Nephron progenitor cell (in vitro differentiated cells): Measurements from ENCODE around the gene KIF18B.
A peak's percentile ranks its signal among the peaks of the same experiment; 100 is the strongest.

Source experiments
- DNase-seq: peaks from one replicate; pipeline ENCODE4 v3.0.0; 2021
- H3K27ac Mint-ChIP-seq: 2 replicates; pipeline ENCODE4 v1.8.0; 2021; ENCODE audit warnings: mild to moderate bottlenecking, moderate library complexity, mixed read lengths
- H3K27me3 Mint-ChIP-seq: 2 replicates; pipeline ENCODE4 v1.8.0; 2021; ENCODE audit warnings: mild to moderate bottlenecking, low read depth, mixed read lengths; ENCODE audit not compliant: poor library complexity
- H3K36me3 Mint-ChIP-seq: 2 replicates; pipeline ENCODE4 v1.8.0; 2021; ENCODE audit warnings: low read depth, mixed read lengths
- H3K4me1 Mint-ChIP-seq: 2 replicates; pipeline ENCODE4 v1.8.0; 2021; ENCODE audit warnings: mixed read lengths
- H3K4me3 Mint-ChIP-seq: 2 replicates; pipeline ENCODE4 v1.8.0; 2021; ENCODE audit warnings: mild to moderate bottlenecking, moderate library complexity, mixed read lengths
- H3K9me3 Mint-ChIP-seq: 2 replicates; pipeline ENCODE4 v1.8.0; 2021; ENCODE audit warnings: mild to moderate bottlenecking, moderate library complexity, mixed read lengths
- TF ChIP-seq, protein P1 (sequence below): fragments of 200-600 bp; sonication (generic); IDR thresholded peaks from 2 replicates; pipeline ENCODE4 v1.5.0; 2021; ENCODE audit warnings: antibody characterized with exemption

The KIF18B gene

DNA sequence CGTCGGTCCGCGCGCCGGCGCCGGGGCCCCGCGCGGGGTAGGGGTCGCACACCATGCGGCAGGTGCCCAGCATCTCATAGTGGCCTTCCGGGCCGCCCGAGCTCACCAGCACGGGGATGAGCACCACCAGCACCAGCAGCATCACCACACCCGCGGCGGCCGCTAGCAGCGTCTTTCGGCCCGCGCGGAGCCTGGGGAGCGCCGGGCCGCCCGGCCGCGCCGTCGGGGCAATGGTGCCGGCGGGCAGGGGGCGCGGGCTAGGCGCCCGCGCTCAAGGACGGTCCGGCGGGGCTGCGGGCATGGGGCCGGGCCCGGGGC lies 20.3 kb upstream of the KIF18B start:
- H3K27me3 Mint-ChIP-seq: peaks cover 91% of the 10 kb centered on the region
- H3K9me3 Mint-ChIP-seq: peaks cover 4% of the 10 kb centered on the region
- DNase-seq: no peak
- no peak overlapping the region for H3K27ac Mint-ChIP-seq
- H3K4me3 Mint-ChIP-seq: no peak overlapping the region
- peaks cover 37% of the 10 kb centered on the region for H3K4me1 Mint-ChIP-seq
- TF ChIP-seq, protein P1, sequence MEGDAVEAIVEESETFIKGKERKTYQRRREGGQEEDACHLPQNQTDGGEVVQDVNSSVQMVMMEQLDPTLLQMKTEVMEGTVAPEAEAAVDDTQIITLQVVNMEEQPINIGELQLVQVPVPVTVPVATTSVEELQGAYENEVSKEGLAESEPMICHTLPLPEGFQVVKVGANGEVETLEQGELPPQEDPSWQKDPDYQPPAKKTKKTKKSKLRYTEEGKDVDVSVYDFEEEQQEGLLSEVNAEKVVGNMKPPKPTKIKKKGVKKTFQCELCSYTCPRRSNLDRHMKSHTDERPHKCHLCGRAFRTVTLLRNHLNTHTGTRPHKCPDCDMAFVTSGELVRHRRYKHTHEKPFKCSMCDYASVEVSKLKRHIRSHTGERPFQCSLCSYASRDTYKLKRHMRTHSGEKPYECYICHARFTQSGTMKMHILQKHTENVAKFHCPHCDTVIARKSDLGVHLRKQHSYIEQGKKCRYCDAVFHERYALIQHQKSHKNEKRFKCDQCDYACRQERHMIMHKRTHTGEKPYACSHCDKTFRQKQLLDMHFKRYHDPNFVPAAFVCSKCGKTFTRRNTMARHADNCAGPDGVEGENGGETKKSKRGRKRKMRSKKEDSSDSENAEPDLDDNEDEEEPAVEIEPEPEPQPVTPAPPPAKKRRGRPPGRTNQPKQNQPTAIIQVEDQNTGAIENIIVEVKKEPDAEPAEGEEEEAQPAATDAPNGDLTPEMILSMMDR: no peak
- no peaks in the 10 kb centered on the region for H3K36me3 Mint-ChIP-seq

DNA sequence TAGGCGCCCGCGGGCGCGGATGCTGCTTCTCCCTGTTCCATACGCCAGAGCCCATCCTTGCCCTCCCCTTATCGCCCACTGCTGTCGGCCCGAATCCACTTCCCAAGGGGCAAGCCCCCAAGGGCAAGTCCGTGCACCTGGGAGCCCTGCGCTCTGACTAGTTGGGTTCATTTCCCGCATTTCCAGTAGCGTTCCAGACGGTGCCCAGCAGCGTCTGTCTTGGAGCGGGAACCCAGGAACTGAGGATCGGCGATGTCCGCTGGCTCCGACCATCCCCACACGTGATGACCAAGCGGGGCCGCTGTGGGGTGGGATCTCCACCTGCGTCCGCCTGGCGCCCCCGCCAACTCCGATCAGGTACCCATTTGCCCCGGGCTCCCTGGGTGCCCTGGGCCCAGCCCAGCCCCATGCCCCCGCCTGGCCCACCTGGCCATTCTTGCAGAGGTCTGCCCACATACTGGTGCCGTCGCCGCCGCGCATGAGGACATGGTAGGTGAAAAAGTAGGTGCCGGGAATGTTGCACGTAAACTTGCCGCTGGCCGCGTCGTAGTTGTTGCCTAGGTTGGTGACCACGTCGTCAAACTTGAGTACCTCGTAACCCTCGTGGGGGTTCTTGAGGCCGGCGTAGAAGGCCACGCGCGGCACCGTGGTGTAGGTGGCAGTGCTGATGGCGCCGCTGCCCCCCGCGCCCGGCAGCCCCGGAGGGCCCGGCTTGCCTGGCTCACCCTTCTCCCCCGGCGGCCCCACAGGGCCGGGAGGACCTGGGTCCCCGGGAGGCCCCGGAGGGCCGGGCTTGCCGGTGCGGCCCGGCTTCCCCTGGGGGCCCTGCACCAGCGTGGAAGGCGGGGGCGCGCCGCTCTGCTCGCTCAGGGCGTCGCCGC lies 19.7 kb upstream of the KIF18B start:
- Mint-ChIP-seq H3K4me1 (peaks cover 36% of the 10 kb centered on the region), H3K36me3 (no peaks in the 10 kb centered on the region), H3K4me3 (peak overlapping the region; percentile 56), H3K27me3 (peaks cover 85% of the 10 kb centered on the region), H3K27ac (no peak overlapping the region), H3K9me3 (peaks cover 4% of the 10 kb centered on the region)
- TF ChIP-seq, protein P1: no peak
- DNase-seq: no peak

DNA sequence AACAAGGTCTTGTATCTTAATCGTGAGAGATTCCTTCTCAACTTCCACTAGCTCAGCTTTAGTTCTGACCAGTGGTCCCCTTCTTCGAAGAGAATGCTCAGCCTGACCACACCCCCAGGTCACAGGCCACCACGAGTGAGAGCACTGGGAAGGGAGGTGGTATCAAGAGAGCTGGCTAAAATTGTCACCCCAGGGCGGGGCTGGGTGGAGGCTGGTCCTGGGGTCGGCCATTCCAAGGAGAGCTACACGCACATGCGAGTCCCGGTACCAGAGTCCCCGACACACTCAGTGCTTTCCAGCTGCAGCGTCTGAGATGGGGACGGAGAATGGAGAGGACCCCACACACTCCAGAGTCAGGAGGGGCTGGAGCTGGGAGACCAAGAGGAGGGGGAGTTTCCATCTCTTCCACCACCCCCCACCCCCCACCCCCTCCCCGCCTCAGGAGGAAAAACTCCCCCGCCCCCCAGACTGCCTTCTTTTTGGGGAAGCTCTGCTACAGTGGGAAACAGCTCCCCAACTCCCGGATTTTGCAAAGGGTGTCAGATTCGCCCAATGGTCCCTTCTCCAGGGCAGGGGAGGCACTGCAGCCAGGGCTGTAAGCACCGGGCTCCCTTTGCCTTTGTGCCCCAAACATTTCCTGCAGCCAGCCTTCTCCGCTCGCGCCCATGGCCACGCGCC lies 18.9 kb upstream of the KIF18B start:
- no peak overlapping the region for H3K27ac Mint-ChIP-seq
- peak overlapping the region; percentile 56 for H3K4me3 Mint-ChIP-seq
- peaks cover 30% of the 10 kb centered on the region for H3K4me1 Mint-ChIP-seq
- peaks cover 4% of the 10 kb centered on the region for H3K9me3 Mint-ChIP-seq
- peaks cover 77% of the 10 kb centered on the region for H3K27me3 Mint-ChIP-seq
- no peak for DNase-seq
- TF ChIP-seq, protein P1: no peak
- H3K36me3 Mint-ChIP-seq: no peaks in the 10 kb centered on the region

DNA sequence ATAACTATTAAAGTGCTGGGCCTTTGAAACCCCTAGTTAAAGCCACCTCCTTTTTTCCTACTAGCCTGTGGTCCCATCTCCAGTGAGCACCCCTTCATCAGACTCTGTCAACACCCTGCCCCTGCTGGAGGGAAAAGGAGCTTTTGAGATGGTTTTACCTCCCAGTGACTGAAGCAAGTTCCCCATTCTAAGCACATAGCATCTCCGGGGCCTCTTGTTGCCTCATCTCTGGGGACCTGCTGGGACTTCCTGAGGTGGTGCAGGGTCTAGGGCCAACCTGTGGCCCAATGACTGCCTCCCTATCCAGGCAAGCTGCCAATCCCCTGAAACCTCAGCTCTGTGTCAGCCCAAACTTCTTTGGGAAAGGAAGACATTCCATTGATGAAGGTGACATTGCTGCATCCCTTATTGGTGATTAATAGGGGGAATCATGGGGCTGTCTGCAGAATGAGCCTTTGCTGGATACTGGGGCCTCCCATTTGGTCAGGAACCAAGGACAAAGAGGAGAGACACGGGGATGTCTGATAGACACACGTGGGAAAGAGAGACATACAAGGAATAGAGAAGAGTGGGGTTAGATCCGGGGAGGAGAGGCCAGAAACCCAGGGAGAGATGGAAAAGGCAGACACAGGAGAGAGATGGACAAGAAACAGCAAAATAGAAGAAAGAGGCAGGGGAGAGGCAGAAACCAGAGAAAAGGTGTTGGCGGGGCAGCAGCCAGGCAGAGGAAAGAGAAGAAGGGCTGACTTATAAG lies 18.1 kb upstream of the KIF18B start:
- Mint-ChIP-seq H3K4me3 (peak overlapping the region; percentile 31), H3K36me3 (no peaks in the 10 kb centered on the region), H3K4me1 (peaks cover 33% of the 10 kb centered on the region), H3K27ac (no peak overlapping the region), H3K27me3 (peaks cover 68% of the 10 kb centered on the region), H3K9me3 (peaks cover 4% of the 10 kb centered on the region)
- no peak for DNase-seq
- TF ChIP-seq, protein P1: no peak

DNA sequence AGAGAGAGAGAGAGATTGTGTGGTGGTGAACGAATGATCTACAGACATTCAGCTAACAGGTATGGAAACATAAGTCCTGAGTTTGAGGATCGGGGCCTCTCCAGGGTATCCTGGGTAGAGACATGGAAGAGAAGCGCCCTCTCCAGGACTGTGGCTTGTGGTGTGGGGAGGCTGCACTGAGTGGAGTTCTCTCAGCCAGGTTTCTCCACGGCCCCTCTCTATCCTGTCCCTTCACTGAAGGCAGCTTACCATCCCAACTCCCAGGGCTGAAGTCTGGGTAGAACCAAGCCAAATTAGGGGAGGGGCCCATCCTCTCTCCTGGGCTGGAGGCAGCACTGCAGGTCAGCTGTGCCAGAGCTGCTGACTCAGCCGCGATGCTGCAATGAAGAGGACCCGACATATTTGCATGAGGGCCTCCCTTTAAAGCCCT lies 14.4 kb upstream of the KIF18B start:
- DNase-seq: no peak
- Mint-ChIP-seq H3K4me3 (no peak overlapping the region), H3K27me3 (peaks cover 41% of the 10 kb centered on the region), H3K9me3 (peaks cover 4% of the 10 kb centered on the region), H3K36me3 (no peaks in the 10 kb centered on the region), H3K4me1 (peaks cover 33% of the 10 kb centered on the region), H3K27ac (no peak overlapping the region)
- TF ChIP-seq, protein P1: no peak
